Activated CD4-positive, alpha-beta T cell treated with anti-CD3 and anti-CD28 coated beads, Interleukin-2, amount 10 ng/mL, durations not matched to agents 7 days and 5 days (primary cell): ENCODE data around the gene RYR1. TPM values are rescaled to one million over a fixed set of nuclear protein-coding genes. Genes with fewer than 3 reads are reported as not detected.
"Not testable (repeated sequence)": the region's sequence is repeated elsewhere in the genome, so short reads cannot be mapped to it uniquely, and the experiment has no call there.

Experiments
- CTCF ChIA-PET: fragments of 350-600 bp; sonication (Branson Sonifier 250); formaldehyde crosslinking; loops from one replicate; lab custom pipeline; 2021; ENCODE audit warnings: antibody characterized with exemption; lab: Charles Lee
- POLR2A ChIA-PET: fragments of 350-600 bp; sonication (Branson Sonifier 250); formaldehyde crosslinking; loops from one replicate; lab custom pipeline; 2021; ENCODE audit warnings: antibody characterized with exemption; lab: Charles Lee
- DNase-seq: peaks from one replicate; pipeline ENCODE4 v3.0.0-alpha.2; 2020
- H3K27ac Mint-ChIP-seq: one replicate; pipeline ENCODE4 v1.8.0; 2021; ENCODE audit warnings: mild to moderate bottlenecking, moderate library complexity, mixed read lengths
- H3K27me3 Mint-ChIP-seq: one replicate; pipeline ENCODE4 v1.8.0; 2021; ENCODE audit warnings: mixed read lengths
- H3K36me3 Mint-ChIP-seq: one replicate; pipeline ENCODE4 v1.8.0; 2021; ENCODE audit warnings: low read depth, mixed read lengths
- H3K4me1 Mint-ChIP-seq: one replicate; pipeline ENCODE4 v1.8.0; 2021; ENCODE audit warnings: mixed read lengths
- H3K4me3 Mint-ChIP-seq: one replicate; pipeline ENCODE4 v1.8.0; 2021; ENCODE audit warnings: mild to moderate bottlenecking, moderate library complexity, mixed read lengths
- H3K9me3 Mint-ChIP-seq: one replicate; pipeline ENCODE4 v1.8.0; 2021; ENCODE audit warnings: mixed read lengths
- total RNA-seq, 2 experiments: library from RNA; stranded (reverse); gene quantifications; one replicate each; pipeline ENCODE4 v1.2.3, GENCODE V29; 2021

The RYR1 gene
- total RNA-seq, 2 experiments from 2014 or later: 0.79 to 1.0 TPM

GRCh38 chr19:38517321-38517720, 83.8 kb downstream of the RYR1 start:
- POLR2A ChIA-PET: no interaction called here
- Mint-ChIP-seq H3K36me3 (no peaks in the 10 kb centered on the region), H3K27me3 (no peaks in the 10 kb centered on the region), H3K4me1 (peaks cover 38% of the 10 kb centered on the region), H3K27ac (no peak overlapping the region), H3K4me3 (no peak overlapping the region), H3K9me3 (no peaks in the 10 kb centered on the region)
- CTCF ChIA-PET: no interaction called here
- no peak for DNase-seq

GRCh38 chr19:38517980-38518379, 84.5 kb downstream of the RYR1 start:
- H3K9me3 Mint-ChIP-seq, H3K27me3 Mint-ChIP-seq, H3K4me3 Mint-ChIP-seq, POLR2A ChIA-PET, DNase-seq, H3K36me3 Mint-ChIP-seq, CTCF ChIA-PET, H3K27ac Mint-ChIP-seq: not testable (repeated sequence)
- H3K4me1 Mint-ChIP-seq: peaks cover 33% of the 10 kb centered on the region

- H3K27ac Mint-ChIP-seq: no peak overlapping the region
- H3K4me3 Mint-ChIP-seq: no peak overlapping the region
- H3K27me3 Mint-ChIP-seq: no peaks in the 10 kb centered on the region
- peaks cover 23% of the 10 kb centered on the region for H3K4me1 Mint-ChIP-seq
- CTCF ChIA-PET: interaction anchor here (0.6 to 1.0 kb wide), 3 partner anchors 11 to 784 kb away, joined by 3 to 5 read pairs (median 5); no protein-coding TSS in a partner anchor
- POLR2A ChIA-PET: no interaction called here
- H3K9me3 Mint-ChIP-seq: no peaks in the 10 kb centered on the region
- no peak for DNase-seq
- no peaks in the 10 kb centered on the region for H3K36me3 Mint-ChIP-seq
Measured at GRCh38 chr19:38519168-38519567, 85.7 kb downstream of the RYR1 start.

GRCh38 chr19:38519988-38520387, 86.5 kb downstream of the RYR1 start:
- H3K4me1 Mint-ChIP-seq: peaks cover 18% of the 10 kb centered on the region
- H3K27ac Mint-ChIP-seq: no peak overlapping the region
- no peak for DNase-seq
- H3K36me3 Mint-ChIP-seq: no peaks in the 10 kb centered on the region
- H3K27me3 Mint-ChIP-seq: peaks cover 2% of the 10 kb centered on the region
- ChIA-PET CTCF (interaction anchor here (0.6 to 1.3 kb wide), 3 partner anchors 13 to 151 kb away, joined by 3 to 5 read pairs (median 3); no protein-coding TSS in a partner anchor), POLR2A (no interaction called here)
- no peaks in the 10 kb centered on the region for H3K9me3 Mint-ChIP-seq
- no peak overlapping the region for H3K4me3 Mint-ChIP-seq

- H3K9me3 Mint-ChIP-seq: no peaks in the 10 kb centered on the region
- CTCF ChIA-PET: interaction anchor here (0.5 kb wide), 1 partner anchor 32 kb away, joined by 3 read pairs; no protein-coding TSS in a partner anchor
- no peaks in the 10 kb centered on the region for H3K36me3 Mint-ChIP-seq
- H3K27ac Mint-ChIP-seq: no peak overlapping the region
- peaks cover 2% of the 10 kb centered on the region for H3K27me3 Mint-ChIP-seq
- POLR2A ChIA-PET: no interaction called here
- no peak overlapping the region for H3K4me3 Mint-ChIP-seq
- peaks cover 4% of the 10 kb centered on the region for H3K4me1 Mint-ChIP-seq
- no peak for DNase-seq
Measured at GRCh38 chr19:38522915-38523314, 89.4 kb downstream of the RYR1 start.

- POLR2A ChIA-PET: no interaction called here
- no peak overlapping the region for H3K27ac Mint-ChIP-seq
- CTCF ChIA-PET: interaction anchor here (0.5 kb wide), 1 partner anchor 32 kb away, joined by 3 read pairs; no protein-coding TSS in a partner anchor
- H3K4me1 Mint-ChIP-seq: peaks cover 3% of the 10 kb centered on the region
- H3K9me3 Mint-ChIP-seq: no peaks in the 10 kb centered on the region
- no peak for DNase-seq
- H3K4me3 Mint-ChIP-seq: no peak overlapping the region
- no peaks in the 10 kb centered on the region for H3K36me3 Mint-ChIP-seq
- peaks cover 2% of the 10 kb centered on the region for H3K27me3 Mint-ChIP-seq
Measured at GRCh38 chr19:38523319-38523718, 89.8 kb downstream of the RYR1 start.

- peaks cover 2% of the 10 kb centered on the region for H3K27me3 Mint-ChIP-seq
- no peaks in the 10 kb centered on the region for H3K36me3 Mint-ChIP-seq
- DNase-seq: no peak
- H3K4me3 Mint-ChIP-seq: no peak overlapping the region
- peaks cover 3% of the 10 kb centered on the region for H3K4me1 Mint-ChIP-seq
- H3K9me3 Mint-ChIP-seq: no peaks in the 10 kb centered on the region
- H3K27ac Mint-ChIP-seq: no peak overlapping the region
- ChIA-PET POLR2A (no interaction called here), CTCF (no interaction called here)
Measured at GRCh38 chr19:38524369-38524768, 90.9 kb downstream of the RYR1 start.

- CTCF ChIA-PET: interaction anchor here (0.5 kb wide), 1 partner anchor 109 kb away, joined by 3 read pairs; no protein-coding TSS in a partner anchor
- H3K36me3 Mint-ChIP-seq: no peaks in the 10 kb centered on the region
- peak overlapping the region; percentile 0 for H3K27ac Mint-ChIP-seq
- H3K4me1 Mint-ChIP-seq: peaks cover 3% of the 10 kb centered on the region
- no peak for DNase-seq
- peaks cover 2% of the 10 kb centered on the region for H3K27me3 Mint-ChIP-seq
- no peak overlapping the region for H3K4me3 Mint-ChIP-seq
- POLR2A ChIA-PET: no interaction called here
- H3K9me3 Mint-ChIP-seq: no peaks in the 10 kb centered on the region
Measured at GRCh38 chr19:38524994-38525634, 91.6 kb downstream of the RYR1 start.

- H3K27ac Mint-ChIP-seq: peak overlapping the region; percentile 46
- H3K4me3 Mint-ChIP-seq: no peak overlapping the region
- no peaks in the 10 kb centered on the region for H3K36me3 Mint-ChIP-seq
- DNase-seq: no peak
- POLR2A ChIA-PET: no interaction called here
- peaks cover 3% of the 10 kb centered on the region for H3K4me1 Mint-ChIP-seq
- H3K9me3 Mint-ChIP-seq: no peaks in the 10 kb centered on the region
- CTCF ChIA-PET: no interaction called here
- peaks cover 2% of the 10 kb centered on the region for H3K27me3 Mint-ChIP-seq
Measured at GRCh38 chr19:38526430-38526829, 92.9 kb downstream of the RYR1 start.

GRCh38 chr19:38527466-38528136, 94.1 kb downstream of the RYR1 start:
- Mint-ChIP-seq H3K4me1 (peaks cover 3% of the 10 kb centered on the region), H3K9me3 (no peaks in the 10 kb centered on the region), H3K36me3 (no peaks in the 10 kb centered on the region), H3K27ac (no peak overlapping the region), H3K27me3 (peaks cover 2% of the 10 kb centered on the region), H3K4me3 (no peak overlapping the region)
- CTCF ChIA-PET: interaction anchor here (1.1 kb wide), 1 partner anchor 403 kb away, joined by 3 read pairs; the partner anchor contains the start of genes MRPS12 and SARS2
- DNase-seq: no peak
- POLR2A ChIA-PET: no interaction called here

GRCh38 chr19:38528213-38528755, 94.8 kb downstream of the RYR1 start:
- ChIA-PET CTCF (interaction anchor here (1.1 to 1.8 kb wide), 2 partner anchors 13 to 403 kb away, joined by 3 to 5 read pairs; partner anchors contain the start of genes MRPS12 and SARS2), POLR2A (no interaction called here)
- Mint-ChIP-seq H3K9me3 (no peaks in the 10 kb centered on the region), H3K4me3 (no peak overlapping the region), H3K36me3 (no peaks in the 10 kb centered on the region), H3K4me1 (peaks cover 3% of the 10 kb centered on the region), H3K27ac (no peak overlapping the region), H3K27me3 (peaks cover 2% of the 10 kb centered on the region)
- no peak for DNase-seq

GRCh38 chr19:38528931-38529330, 95.4 kb downstream of the RYR1 start:
- CTCF ChIA-PET: interaction anchor here (0.7 to 1.8 kb wide), 2 partner anchors 13 to 106 kb away, joined by 5 to 7 read pairs; no protein-coding TSS in a partner anchor
- POLR2A ChIA-PET: no interaction called here
- no peaks in the 10 kb centered on the region for H3K9me3 Mint-ChIP-seq

GRCh38 chr19:38531515-38531914, 98.0 kb downstream of the RYR1 start:
- Mint-ChIP-seq H3K36me3 (peaks cover 19% of the 10 kb centered on the region), H3K4me1 (peaks cover 4% of the 10 kb centered on the region), H3K27ac (no peak overlapping the region), H3K27me3 (peaks cover 2% of the 10 kb centered on the region), H3K4me3 (no peak overlapping the region), H3K9me3 (peaks cover 17% of the 10 kb centered on the region)
- POLR2A ChIA-PET: no interaction called here
- CTCF ChIA-PET: interaction anchor here (2.2 kb wide), 1 partner anchor 13 kb away, joined by 5 read pairs; no protein-coding TSS in a partner anchor
- DNase-seq: no peak

More at GRCh38 chr19:38528931-38529330, 95.4 kb downstream of the RYR1 start:
- H3K27ac Mint-ChIP-seq: no peak overlapping the region
- no peak for DNase-seq
- peaks cover 2% of the 10 kb centered on the region for H3K27me3 Mint-ChIP-seq
- no peak overlapping the region for H3K4me3 Mint-ChIP-seq
- no peaks in the 10 kb centered on the region for H3K36me3 Mint-ChIP-seq
- peaks cover 3% of the 10 kb centered on the region for H3K4me1 Mint-ChIP-seq
